Panc1 (cell line): ENCODE results near the gene NHSL1. TPM values are rescaled to one million over a fixed set of nuclear protein-coding genes. Genes with fewer than 3 reads are reported as not detected.
A peak's percentile ranks its signal among the peaks of the same experiment; 100 is the strongest.

Experiments used
- ATAC-seq: fragments of 200-7000 bp; cut with Tn5 transposase; 2 replicates; pipeline ENCODE4 v1.9.1; 2020; ENCODE audit warnings: mild to moderate bottlenecking, moderate library complexity
- BruUV-seq: library from RNA; stranded (reverse); fragments of 400-500 nt; replicated peaks from 2 replicates; lab custom pipeline; 2021; lab: Mats Ljungman, UMichigan
- CTCF ChIA-PET: fragments of 300-600 bp; sonication (Branson Sonifier 250); formaldehyde crosslinking; loops from one replicate; lab custom pipeline; 2022; ENCODE audit warnings: antibody characterized with exemption; lab: Charles Lee
- POLR2A ChIA-PET: fragments of 300-600 bp; sonication (Branson Sonifier 250); formaldehyde crosslinking; loops from one replicate; lab custom pipeline; 2022; ENCODE audit warnings: antibody characterized with exemption; lab: Charles Lee
- DNase-seq: peaks from one replicate; pipeline ENCODE4 v3.0.0-alpha.2; 2010; ENCODE audit warnings: low read depth, low spot score
- H3K27ac ChIP-seq: 2 replicates; pipeline ENCODE4 v1.5.1; 2011; ENCODE audit warnings: mild to moderate bottlenecking, low read length, inconsistent platforms
- H3K27me3 ChIP-seq: fragments of 200-500 bp; sonication (Bioruptor generic); 2 replicates; pipeline ENCODE4 v1.6.0; 2014; ENCODE audit warnings: low read length, inconsistent platforms; ENCODE audit not compliant: control insufficient read depth, insufficient read depth
- H3K36me3 ChIP-seq: fragments of 200-500 bp; sonication (Bioruptor generic); 2 replicates; pipeline ENCODE4 v1.5.1; 2014; ENCODE audit warnings: inconsistent platforms, mild to moderate bottlenecking, low read length, moderate library complexity; ENCODE audit not compliant: control insufficient read depth, insufficient read depth
- H3K4me1 ChIP-seq: 2 replicates; pipeline ENCODE4 v1.5.1; 2011; ENCODE audit warnings: inconsistent platforms, mild to moderate bottlenecking, low read length, moderate library complexity; ENCODE audit not compliant: control insufficient read depth, insufficient read depth
- H3K4me3 ChIP-seq, 2 experiments: 2 replicates each; pipeline ENCODE4 v1.5.1; 2011 to 2012; ENCODE audit warnings: low read depth in 2 of 2, low read length in 2 of 2, mild to moderate bottlenecking in 2 of 2, inconsistent platforms in 1 of 2, moderate library complexity in 1 of 2
- H3K9me3 ChIP-seq: fragments of 200-500 bp; sonication (Bioruptor generic); 2 replicates; pipeline ENCODE4 v1.5.1; 2014; ENCODE audit warnings: low read depth, mild to moderate bottlenecking, inconsistent platforms, low read length, moderate library complexity; ENCODE audit not compliant: control insufficient read depth, insufficient read depth
- POLR2AphosphoS5 ChIP-seq: IDR thresholded peaks from 2 replicates; pipeline ENCODE4 v1.6.1; 2012; ENCODE audit warnings: mild to moderate bottlenecking, low read depth, low read length, moderate library complexity
- SIN3A ChIP-seq: IDR thresholded peaks from 2 replicates; pipeline ENCODE4 v1.6.1; 2012; ENCODE audit warnings: low read depth, mild to moderate bottlenecking, low read length, moderate library complexity, borderline replicate concordance; ENCODE audit not compliant: insufficient read depth
- TCF7L2 ChIP-seq: IDR thresholded peaks from 2 replicates; pipeline ENCODE4 v1.6.1; 2011; ENCODE audit warnings: mild to moderate bottlenecking, low read depth, low read length, inconsistent platforms
- in situ Hi-C: cut with HindIII; loops from 2 replicates; pipeline ENCODE4 v1.10.0; 2016; ENCODE audit warnings: low sequenced_read_pairs, low pct_unique_long_range_greater_than_20kb
- intact Hi-C: fragments of 100-400 bp; cut with micrococcal nuclease; formaldehyde crosslinking; loops from one replicate; pipeline ENCODE4 v1.10.0; 2022; ENCODE audit not compliant: unreplicated experiment
- total RNA-seq: library from RNA; stranded (reverse); gene quantifications from one replicate; pipeline ENCODE4 v1.2.1, GENCODE V29; 2021; ENCODE audit not compliant: unreplicated experiment
- TF ChIP-seq, protein P1 (sequence below): fragments of 450-650 bp; IDR thresholded peaks from 2 replicates; pipeline ENCODE4 v1.5.1; 2017; ENCODE audit warnings: mild to moderate bottlenecking
- TF ChIP-seq, protein P2 (sequence below), 2 experiments: IDR thresholded peaks; 2 replicates each; pipeline ENCODE4 v1.6.1; 2011 to 2012; ENCODE audit warnings: low read depth in 2 of 2, control low read depth in 1 of 2, low read length in 1 of 2, mild to moderate bottlenecking in 1 of 2, moderate library complexity in 1 of 2; ENCODE audit not compliant: insufficient read depth in 1 of 2

The NHSL1 gene
- total RNA-seq, 1 experiment from 2014 or later = 20.6 TPM

DNA sequence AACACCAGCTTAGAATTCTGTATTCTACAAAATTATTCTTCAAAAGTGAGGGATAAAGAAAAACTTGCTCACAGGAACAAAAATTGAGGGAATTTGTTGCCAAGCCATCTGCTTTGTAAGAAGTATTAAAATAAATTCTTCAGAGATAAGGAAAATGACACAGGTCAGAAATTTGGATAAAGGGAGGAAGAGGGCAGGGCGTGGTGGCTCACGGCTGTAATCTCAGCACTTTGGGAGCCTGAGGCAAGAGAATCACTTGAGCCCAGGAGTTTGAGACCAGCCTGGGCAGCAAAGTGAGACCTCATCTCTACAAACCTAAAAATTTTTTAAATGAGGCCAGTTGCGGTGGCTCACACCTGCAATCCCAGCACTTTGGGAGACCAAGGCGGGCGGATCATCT, 109.7 kb downstream of the NHSL1 start:
- TF ChIP-seq SIN3A (no peak), POLR2AphosphoS5 (no peak), TCF7L2 (no peak)
- TF ChIP-seq, protein P1, sequence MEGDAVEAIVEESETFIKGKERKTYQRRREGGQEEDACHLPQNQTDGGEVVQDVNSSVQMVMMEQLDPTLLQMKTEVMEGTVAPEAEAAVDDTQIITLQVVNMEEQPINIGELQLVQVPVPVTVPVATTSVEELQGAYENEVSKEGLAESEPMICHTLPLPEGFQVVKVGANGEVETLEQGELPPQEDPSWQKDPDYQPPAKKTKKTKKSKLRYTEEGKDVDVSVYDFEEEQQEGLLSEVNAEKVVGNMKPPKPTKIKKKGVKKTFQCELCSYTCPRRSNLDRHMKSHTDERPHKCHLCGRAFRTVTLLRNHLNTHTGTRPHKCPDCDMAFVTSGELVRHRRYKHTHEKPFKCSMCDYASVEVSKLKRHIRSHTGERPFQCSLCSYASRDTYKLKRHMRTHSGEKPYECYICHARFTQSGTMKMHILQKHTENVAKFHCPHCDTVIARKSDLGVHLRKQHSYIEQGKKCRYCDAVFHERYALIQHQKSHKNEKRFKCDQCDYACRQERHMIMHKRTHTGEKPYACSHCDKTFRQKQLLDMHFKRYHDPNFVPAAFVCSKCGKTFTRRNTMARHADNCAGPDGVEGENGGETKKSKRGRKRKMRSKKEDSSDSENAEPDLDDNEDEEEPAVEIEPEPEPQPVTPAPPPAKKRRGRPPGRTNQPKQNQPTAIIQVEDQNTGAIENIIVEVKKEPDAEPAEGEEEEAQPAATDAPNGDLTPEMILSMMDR = no peak
- TF ChIP-seq, protein P2, sequence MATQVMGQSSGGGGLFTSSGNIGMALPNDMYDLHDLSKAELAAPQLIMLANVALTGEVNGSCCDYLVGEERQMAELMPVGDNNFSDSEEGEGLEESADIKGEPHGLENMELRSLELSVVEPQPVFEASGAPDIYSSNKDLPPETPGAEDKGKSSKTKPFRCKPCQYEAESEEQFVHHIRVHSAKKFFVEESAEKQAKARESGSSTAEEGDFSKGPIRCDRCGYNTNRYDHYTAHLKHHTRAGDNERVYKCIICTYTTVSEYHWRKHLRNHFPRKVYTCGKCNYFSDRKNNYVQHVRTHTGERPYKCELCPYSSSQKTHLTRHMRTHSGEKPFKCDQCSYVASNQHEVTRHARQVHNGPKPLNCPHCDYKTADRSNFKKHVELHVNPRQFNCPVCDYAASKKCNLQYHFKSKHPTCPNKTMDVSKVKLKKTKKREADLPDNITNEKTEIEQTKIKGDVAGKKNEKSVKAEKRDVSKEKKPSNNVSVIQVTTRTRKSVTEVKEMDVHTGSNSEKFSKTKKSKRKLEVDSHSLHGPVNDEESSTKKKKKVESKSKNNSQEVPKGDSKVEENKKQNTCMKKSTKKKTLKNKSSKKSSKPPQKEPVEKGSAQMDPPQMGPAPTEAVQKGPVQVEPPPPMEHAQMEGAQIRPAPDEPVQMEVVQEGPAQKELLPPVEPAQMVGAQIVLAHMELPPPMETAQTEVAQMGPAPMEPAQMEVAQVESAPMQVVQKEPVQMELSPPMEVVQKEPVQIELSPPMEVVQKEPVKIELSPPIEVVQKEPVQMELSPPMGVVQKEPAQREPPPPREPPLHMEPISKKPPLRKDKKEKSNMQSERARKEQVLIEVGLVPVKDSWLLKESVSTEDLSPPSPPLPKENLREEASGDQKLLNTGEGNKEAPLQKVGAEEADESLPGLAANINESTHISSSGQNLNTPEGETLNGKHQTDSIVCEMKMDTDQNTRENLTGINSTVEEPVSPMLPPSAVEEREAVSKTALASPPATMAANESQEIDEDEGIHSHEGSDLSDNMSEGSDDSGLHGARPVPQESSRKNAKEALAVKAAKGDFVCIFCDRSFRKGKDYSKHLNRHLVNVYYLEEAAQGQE (IDR thresholded peaks at IDR 0.05; ENCODE audit: insufficient read depth in 1 of 2, low read depth in 2 of 2, low read length in 1 of 2) = no peak
- H3K9me3 ChIP-seq = no peaks in the 10 kb centered on the region
- H3K36me3 ChIP-seq = no peaks in the 10 kb centered on the region
- no peak overlapping the region for H3K4me3 ChIP-seq
- no peaks in the 10 kb centered on the region; the same call in none of the 2 replicates for H3K27me3 ChIP-seq
- CTCF ChIA-PET = no interaction called here
- POLR2A ChIA-PET = no interaction called here
- DNase-seq (no peak), ATAC-seq (no peak)
- H3K27ac ChIP-seq = no peak overlapping the region
- H3K4me1 ChIP-seq = no peaks in the 10 kb centered on the region
- in situ Hi-C loops (no loop called here), intact Hi-C loops (no loop called here)
- BruUV-seq = no TSS peak

DNA sequence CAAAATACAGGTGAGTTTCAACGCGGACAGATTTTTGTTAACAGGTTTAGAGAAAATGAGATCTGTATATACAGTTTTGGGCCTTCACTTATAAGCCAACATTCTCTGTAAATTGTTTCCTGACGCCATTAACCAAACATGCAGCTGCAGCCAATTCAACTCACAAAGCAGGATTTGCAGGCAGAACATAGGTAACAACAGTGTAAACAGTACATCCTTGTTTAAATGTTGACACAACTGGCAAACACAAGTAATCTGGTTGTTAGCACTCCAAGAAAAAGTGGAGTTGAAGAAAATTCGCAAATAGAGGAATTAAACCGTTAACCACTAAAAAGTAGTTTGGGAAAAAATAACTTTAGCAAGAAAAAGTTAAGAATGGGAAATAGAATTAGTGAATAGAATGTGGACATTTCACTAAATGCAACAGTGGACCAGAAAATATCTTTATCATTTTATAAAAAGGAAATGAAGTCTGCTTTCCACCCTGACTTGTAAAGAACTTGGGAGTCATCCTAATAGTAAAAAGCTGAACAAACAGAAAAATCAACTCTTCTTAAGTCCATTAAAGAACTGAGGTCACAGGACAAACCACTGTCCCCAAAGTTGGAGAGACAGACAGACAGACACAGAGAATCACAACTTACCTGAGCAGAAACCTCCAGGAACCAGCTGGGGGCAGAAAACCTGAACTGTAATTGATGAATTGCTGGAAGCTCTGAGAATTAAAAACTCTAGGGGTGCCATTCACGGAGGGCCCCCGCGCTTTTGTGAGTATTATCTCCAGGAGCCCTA, 111.5 kb downstream of the NHSL1 start:
- CTCF ChIA-PET = no interaction called here
- TF ChIP-seq, protein P1 = 0 out of 2 replicates have a peak, but pooled peaks have one; percentile 12
- no peak for TF ChIP-seq SIN3A
- no peak for ATAC-seq

More for the DNA sequence above, 111.5 kb downstream of the NHSL1 start:
- Histone ChIP-seq H3K9me3 (no peaks in the 10 kb centered on the region), H3K4me3 (no peak overlapping the region), H3K27me3 (no peaks in the 10 kb centered on the region; the same call in none of the 2 replicates), H3K4me1 (no peaks in the 10 kb centered on the region), H3K36me3 (no peaks in the 10 kb centered on the region), H3K27ac (no peak overlapping the region)
- POLR2A ChIA-PET = no interaction called here
- intact Hi-C loops = no loop called here
- BruUV-seq = no TSS peak
- no peak for DNase-seq
- in situ Hi-C loops = no loop called here
